Natural killer cell treated with Interleukin-12 subunit alpha and Interleukin-12 subunit beta and Interleukin-15 and Interleukin-18, amount 100 ng/mL, for 72 hours (primary cell): ENCODE data around the gene SCIN. TPM values are rescaled to one million over a fixed set of nuclear protein-coding genes. Genes with fewer than 3 reads are reported as not detected.

Experiments
- ATAC-seq, 2 donors: fragments of 150-1000 bp; cut with Tn5 transposase in 1 of 2; sonication (Bioruptor Pico), chemical (Tn5 transposase) in 1 of 2; 2 replicates each; pipeline ENCODE4 v1.10.0; 2021
- DNase-seq: peaks from one replicate; pipeline ENCODE4 v3.0.0; 2022; ENCODE audit warnings: low spot score
- H3K27ac Mint-ChIP-seq, 2 donors: 1 replicate in 1 of 2; 2 replicates in 1 of 2; pipeline ENCODE4 v1.8.0; 2022; ENCODE audit warnings: mixed read lengths in 2 of 2, mild to moderate bottlenecking in 1 of 2, moderate library complexity in 1 of 2
- H3K27me3 Mint-ChIP-seq, 2 donors: 1 replicate in 1 of 2; 2 replicates in 1 of 2; pipeline ENCODE4 v1.8.0; 2022; ENCODE audit warnings: mixed read lengths in 2 of 2
- H3K36me3 Mint-ChIP-seq: one replicate; pipeline ENCODE4 v1.8.0; 2022; ENCODE audit warnings: mixed read lengths
- H3K4me1 Mint-ChIP-seq, 2 donors: 1 replicate in 1 of 2; 2 replicates in 1 of 2; pipeline ENCODE4 v1.8.0; 2022; ENCODE audit warnings: low read depth in 2 of 2, mixed read lengths in 2 of 2, mild to moderate bottlenecking in 1 of 2
- H3K4me3 Mint-ChIP-seq: one replicate; pipeline ENCODE4 v1.8.0; 2022; ENCODE audit warnings: mixed read lengths
- H3K9me3 Mint-ChIP-seq: 2 replicates; pipeline ENCODE4 v1.8.0; 2022; ENCODE audit warnings: mixed read lengths
- total RNA-seq, 2 donors: library from RNA; stranded (reverse); gene quantifications; one replicate each; pipeline ENCODE4 v1.2.3, GENCODE V29; 2022

The SCIN gene
- total RNA-seq, 2 donors from 2014 or later, result not detected

GRCh38 chr7:12610899-12611298 lies 40.4 kb downstream of the SCIN start:
- Mint-ChIP-seq H3K27ac (no peak overlapping the region), H3K4me3 (no peak overlapping the region), H3K4me1 (no peaks in the 10 kb centered on the region), H3K27me3 (peaks cover 0 to 9% of the 10 kb centered on the region in 2 donors), H3K36me3 (no peaks in the 10 kb centered on the region), H3K9me3 (no peaks in the 10 kb centered on the region)
- no peak for DNase-seq
- no peak for ATAC-seq

- H3K27ac Mint-ChIP-seq, result no peak overlapping the region
- DNase-seq (no peak), ATAC-seq (no peak)
- no peaks in the 10 kb centered on the region for H3K4me1 Mint-ChIP-seq
- H3K36me3 Mint-ChIP-seq, result no peaks in the 10 kb centered on the region
- no peak overlapping the region for H3K4me3 Mint-ChIP-seq
- no peaks in the 10 kb centered on the region for H3K9me3 Mint-ChIP-seq
- H3K27me3 Mint-ChIP-seq, result peaks cover 0 to 20% of the 10 kb centered on the region in 2 donors
Measured at GRCh38 chr7:12612622-12613021, 42.1 kb downstream of the SCIN start.

- H3K27me3 Mint-ChIP-seq, result peaks cover 0 to 11% of the 10 kb centered on the region in 2 donors
- no peak for DNase-seq
Measured at GRCh38 chr7:12619461-12620069, 49.0 kb downstream of the SCIN start.

GRCh38 chr7:12620371-12620770 lies 49.9 kb downstream of the SCIN start:
- Mint-ChIP-seq H3K9me3 (no peaks in the 10 kb centered on the region), H3K4me3 (no peak overlapping the region), H3K27me3 (peaks cover 0 to 11% of the 10 kb centered on the region in 2 donors), H3K4me1 (no peaks in the 10 kb centered on the region), H3K27ac (no peak overlapping the region), H3K36me3 (no peaks in the 10 kb centered on the region)
- no peak for DNase-seq
- no peak for ATAC-seq

More at GRCh38 chr7:12619461-12620069, 49.0 kb downstream of the SCIN start:
- H3K9me3 Mint-ChIP-seq, result no peaks in the 10 kb centered on the region
- no peaks in the 10 kb centered on the region for H3K36me3 Mint-ChIP-seq
- ATAC-seq, result no peak
- no peaks in the 10 kb centered on the region for H3K4me1 Mint-ChIP-seq
- no peak overlapping the region for H3K27ac Mint-ChIP-seq
- no peak overlapping the region for H3K4me3 Mint-ChIP-seq

- Mint-ChIP-seq H3K27ac (no peak overlapping the region), H3K4me3 (no peak overlapping the region), H3K4me1 (no peaks in the 10 kb centered on the region), H3K9me3 (no peaks in the 10 kb centered on the region), H3K36me3 (no peaks in the 10 kb centered on the region), H3K27me3 (peaks cover 13% of the 10 kb centered on the region in 2 donors)
- ATAC-seq, result no peak
- no peak for DNase-seq
Measured at GRCh38 chr7:12623223-12623622, 52.7 kb downstream of the SCIN start.

- H3K4me3 Mint-ChIP-seq, result no peak overlapping the region
- H3K4me1 Mint-ChIP-seq, result no peaks in the 10 kb centered on the region
- peaks cover 13 to 15% of the 10 kb centered on the region in 2 donors for H3K27me3 Mint-ChIP-seq
- ATAC-seq (no peak), DNase-seq (no peak)
- no peaks in the 10 kb centered on the region for H3K9me3 Mint-ChIP-seq
- no peak overlapping the region for H3K27ac Mint-ChIP-seq
- H3K36me3 Mint-ChIP-seq, result no peaks in the 10 kb centered on the region
Measured at GRCh38 chr7:12623885-12624498, 53.5 kb downstream of the SCIN start.

- Mint-ChIP-seq H3K4me1 (no peaks in the 10 kb centered on the region), H3K27ac (no peak overlapping the region), H3K9me3 (no peaks in the 10 kb centered on the region), H3K4me3 (no peak overlapping the region), H3K27me3 (peaks cover 13 to 15% of the 10 kb centered on the region in 2 donors), H3K36me3 (no peaks in the 10 kb centered on the region)
- ATAC-seq (no peak), DNase-seq (no peak)
Measured at GRCh38 chr7:12625836-12626235, 55.3 kb downstream of the SCIN start.

- no peak for DNase-seq
- H3K4me3 Mint-ChIP-seq, result no peak overlapping the region
- H3K27ac Mint-ChIP-seq, result no peak overlapping the region
- H3K9me3 Mint-ChIP-seq, result no peaks in the 10 kb centered on the region
- peaks cover 0 to 7% of the 10 kb centered on the region in 2 donors for H3K4me1 Mint-ChIP-seq
- H3K36me3 Mint-ChIP-seq, result no peaks in the 10 kb centered on the region
- H3K27me3 Mint-ChIP-seq, result peaks cover 13 to 15% of the 10 kb centered on the region in 2 donors
- no peak for ATAC-seq
Measured at GRCh38 chr7:12629816-12630512, 59.4 kb downstream of the SCIN start.

GRCh38 chr7:12630513-12630819 lies 59.9 kb downstream of the SCIN start:
- H3K36me3 Mint-ChIP-seq, result no peaks in the 10 kb centered on the region
- ATAC-seq (no peak), DNase-seq (no peak)
- peaks cover 0 to 7% of the 10 kb centered on the region in 2 donors for H3K4me1 Mint-ChIP-seq
- H3K27me3 Mint-ChIP-seq, result peaks cover 13 to 15% of the 10 kb centered on the region in 2 donors
- no peak overlapping the region for H3K4me3 Mint-ChIP-seq
- no peaks in the 10 kb centered on the region for H3K9me3 Mint-ChIP-seq
- H3K27ac Mint-ChIP-seq, result no peak overlapping the region

GRCh38 chr7:12633582-12633981 lies 63.1 kb downstream of the SCIN start:
- Mint-ChIP-seq H3K4me3 (no peak overlapping the region), H3K36me3 (no peaks in the 10 kb centered on the region), H3K4me1 (peaks cover 10 to 20% of the 10 kb centered on the region in 2 donors), H3K27me3 (no peaks in the 10 kb centered on the region), H3K27ac (no peak overlapping the region), H3K9me3 (no peaks in the 10 kb centered on the region)
- DNase-seq, result no peak
- no peak for ATAC-seq

- Mint-ChIP-seq H3K9me3 (no peaks in the 10 kb centered on the region), H3K4me1 (peaks cover 10 to 20% of the 10 kb centered on the region in 2 donors), H3K27ac (peak overlapping the region; percentile 41 to 48), H3K36me3 (no peaks in the 10 kb centered on the region), H3K4me3 (peak overlapping the region; percentile 79), H3K27me3 (no peaks in the 10 kb centered on the region)
- no peak for DNase-seq
- ATAC-seq, result peak; percentile 53 to 70
Measured at GRCh38 chr7:12635830-12636229, 65.3 kb downstream of the SCIN start.

GRCh38 chr7:12637328-12637727 lies 66.8 kb downstream of the SCIN start:
- no peak overlapping the region for H3K27ac Mint-ChIP-seq
- no peaks in the 10 kb centered on the region for H3K27me3 Mint-ChIP-seq
- DNase-seq (no peak), ATAC-seq (no peak)
- no peaks in the 10 kb centered on the region for H3K36me3 Mint-ChIP-seq
- H3K4me1 Mint-ChIP-seq, result peaks cover 10 to 20% of the 10 kb centered on the region in 2 donors
- no peak overlapping the region for H3K4me3 Mint-ChIP-seq
- no peaks in the 10 kb centered on the region for H3K9me3 Mint-ChIP-seq

GRCh38 chr7:12637819-12638592 lies 67.5 kb downstream of the SCIN start:
- Mint-ChIP-seq H3K9me3 (no peaks in the 10 kb centered on the region), H3K27me3 (no peaks in the 10 kb centered on the region), H3K27ac (peak overlapping the region in 1 of 2 donors; percentile 21), H3K36me3 (no peaks in the 10 kb centered on the region), H3K4me3 (peak overlapping the region; percentile 22), H3K4me1 (peaks cover 10 to 20% of the 10 kb centered on the region in 2 donors)
- ATAC-seq, result no peak
- DNase-seq, result no peak
